Hindlimb muscle (tissue), 1 donor: ENCODE measurements around the gene BRD7. TPM values are rescaled to one million over a fixed set of nuclear protein-coding genes. Genes with fewer than 3 reads are reported as not detected.

Experiments used
- DNase-seq: peaks from one replicate; pipeline ENCODE4 v3.0.0-alpha.2; 2013
- polyA plus RNA-seq: library from polyadenylated mRNA; unstranded; fragments of 120-200 nt; gene quantifications from one replicate; pipeline ENCODE4 v1.2.1, GENCODE V29; 2013; ENCODE audit not compliant: insufficient read length

Gene BRD7
- polyA plus RNA-seq, 1 donor = 63.5 TPM

- DNase-seq = no peak
Observed at GRCh38 chr16:50303041-50303604, 65.7 kb downstream of the BRD7 start.

DNA sequence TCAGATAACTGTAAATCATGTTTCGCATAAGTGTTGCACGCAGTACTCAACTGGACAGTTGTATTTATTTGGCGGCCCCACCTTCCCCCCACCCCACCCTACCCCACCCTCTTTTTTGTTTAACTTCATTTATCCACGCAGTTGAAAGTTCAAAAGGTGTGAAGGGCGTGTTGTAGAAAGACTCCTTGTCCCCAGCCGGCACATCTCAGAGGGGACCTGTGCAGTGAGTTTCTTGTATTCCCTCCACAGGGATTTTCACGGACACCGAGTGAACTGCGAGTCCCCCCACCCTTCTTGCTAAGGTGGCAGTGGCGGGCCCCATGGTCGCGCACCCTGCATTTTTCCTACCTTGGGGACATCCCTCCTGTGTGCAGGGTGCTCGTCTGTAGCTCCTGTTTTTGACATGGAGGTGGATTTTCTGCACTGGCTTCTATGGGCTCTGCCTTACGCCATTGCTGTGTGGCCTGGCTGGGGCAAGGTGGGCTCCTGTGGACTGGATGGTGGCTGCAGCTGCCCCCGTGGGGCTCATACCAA is 66.2 kb downstream of the BRD7 start:
- DNase-seq = no peak

GRCh38 chr16:50301626-50302471 is 66.9 kb downstream of the BRD7 start:
- DNase-seq = no peak

- DNase-seq = no peak
Observed at GRCh38 chr16:50300942-50301625, 67.7 kb downstream of the BRD7 start.

DNA sequence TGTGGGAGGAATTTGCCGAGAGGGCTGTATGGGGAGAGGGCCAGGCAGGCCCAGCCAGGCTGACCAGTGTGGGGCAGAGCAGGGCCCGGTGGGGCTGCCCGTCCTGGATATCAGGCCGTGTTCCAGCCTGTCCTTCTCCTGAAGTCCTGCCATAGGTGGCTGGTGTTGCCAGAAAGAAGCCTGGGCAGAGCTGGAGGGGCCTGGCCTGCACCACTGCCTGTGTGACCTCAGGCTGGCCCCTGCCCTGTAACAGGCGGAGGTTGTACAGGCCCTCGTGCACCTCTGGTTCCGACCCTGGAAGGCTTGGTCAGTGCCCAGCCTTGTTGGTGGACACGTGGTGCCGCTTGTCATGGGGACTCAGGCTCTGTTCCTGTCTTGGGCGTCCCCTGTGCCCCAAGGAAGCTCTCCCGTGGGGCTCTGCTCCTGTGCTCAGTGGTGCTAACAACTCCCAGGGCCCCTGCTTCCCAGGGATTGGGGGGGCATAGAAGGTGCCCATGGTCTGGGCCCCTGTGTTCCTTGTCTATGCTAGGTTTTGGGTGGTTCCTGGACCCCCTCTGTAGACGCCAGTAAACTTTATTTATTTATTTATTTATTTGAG is 69.2 kb downstream of the BRD7 start:
- DNase-seq = no peak

- DNase-seq = no peak
Observed at GRCh38 chr16:50298591-50299507, 69.9 kb downstream of the BRD7 start.

DNA sequence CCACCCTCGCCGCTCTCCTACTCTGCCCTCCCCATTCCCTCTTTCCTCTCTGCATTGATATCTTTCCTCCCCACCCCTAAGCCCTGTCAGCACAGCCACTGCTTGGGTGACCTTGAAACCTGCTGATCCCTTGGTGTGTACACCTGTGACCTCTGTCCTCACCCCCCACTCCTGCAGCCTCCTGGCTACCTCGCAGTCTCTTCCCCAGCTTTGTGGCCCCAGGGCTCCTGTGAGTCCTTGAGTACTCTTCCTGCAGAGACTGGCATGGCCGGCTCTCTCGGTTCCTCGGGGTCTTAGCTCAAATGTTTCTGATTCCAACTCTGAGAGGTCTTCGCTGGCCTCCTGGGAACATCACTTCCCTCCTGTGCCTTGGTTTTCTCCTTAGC is 70.7 kb downstream of the BRD7 start:
- no peak for DNase-seq

DNA sequence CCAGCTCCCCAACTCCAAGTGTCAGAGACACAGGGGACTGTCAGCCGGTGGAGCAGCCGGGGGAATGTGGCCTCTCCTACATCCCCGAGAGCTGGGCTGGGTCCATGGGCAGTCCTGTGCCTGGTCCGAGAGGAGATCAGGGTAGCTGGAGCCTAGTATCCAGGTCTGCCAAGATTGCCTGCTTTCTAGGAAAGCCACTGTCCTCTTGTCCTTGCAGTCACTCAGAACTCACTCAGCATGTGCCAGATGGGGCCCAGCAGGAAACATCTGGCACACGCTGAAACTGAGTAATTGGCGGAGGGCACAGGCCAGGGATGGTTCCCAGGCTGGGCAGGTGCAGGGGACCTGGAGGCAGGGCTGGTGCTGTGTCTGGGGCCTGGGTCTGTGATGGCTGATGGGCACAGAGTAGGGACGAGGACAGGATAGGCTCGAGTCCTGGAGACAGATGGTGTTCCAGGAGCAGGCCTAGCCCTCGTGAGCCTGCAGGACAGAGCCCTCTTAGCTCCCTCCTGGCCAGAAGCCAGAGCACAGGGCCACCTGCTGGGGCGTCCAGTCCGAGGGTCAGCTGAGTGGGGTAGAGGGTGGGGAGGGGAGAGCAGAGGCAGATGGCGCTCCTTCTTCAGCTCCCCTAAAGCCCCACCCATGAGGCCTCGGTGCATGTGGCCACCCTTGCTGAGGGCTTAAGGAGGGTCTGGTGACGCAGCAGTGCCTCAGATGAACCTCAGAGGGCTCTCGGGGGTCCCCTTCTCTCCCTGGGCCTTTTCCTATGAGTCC is 71.3 kb downstream of the BRD7 start:
- no peak for DNase-seq

DNA sequence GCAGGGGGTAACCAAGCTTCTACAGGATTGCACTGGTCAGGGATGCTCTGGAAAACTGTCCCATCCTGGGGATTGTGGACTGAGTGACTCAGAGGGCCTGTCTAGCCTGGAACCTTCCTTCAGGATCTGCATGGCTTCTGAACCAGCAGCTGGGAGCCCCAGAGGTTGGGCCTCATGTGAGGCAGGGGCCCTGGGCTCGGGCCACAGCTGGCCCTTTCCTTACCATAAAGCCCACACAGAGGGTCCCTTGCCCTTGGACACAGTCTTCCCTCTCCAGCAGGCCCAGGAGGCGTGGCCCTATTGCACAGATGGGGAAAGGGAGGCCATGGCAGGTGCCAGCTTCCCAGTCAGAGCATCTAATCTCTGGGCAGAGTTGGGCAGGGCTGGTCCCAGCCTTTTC is 72.0 kb downstream of the BRD7 start:
- no peak for DNase-seq

DNA sequence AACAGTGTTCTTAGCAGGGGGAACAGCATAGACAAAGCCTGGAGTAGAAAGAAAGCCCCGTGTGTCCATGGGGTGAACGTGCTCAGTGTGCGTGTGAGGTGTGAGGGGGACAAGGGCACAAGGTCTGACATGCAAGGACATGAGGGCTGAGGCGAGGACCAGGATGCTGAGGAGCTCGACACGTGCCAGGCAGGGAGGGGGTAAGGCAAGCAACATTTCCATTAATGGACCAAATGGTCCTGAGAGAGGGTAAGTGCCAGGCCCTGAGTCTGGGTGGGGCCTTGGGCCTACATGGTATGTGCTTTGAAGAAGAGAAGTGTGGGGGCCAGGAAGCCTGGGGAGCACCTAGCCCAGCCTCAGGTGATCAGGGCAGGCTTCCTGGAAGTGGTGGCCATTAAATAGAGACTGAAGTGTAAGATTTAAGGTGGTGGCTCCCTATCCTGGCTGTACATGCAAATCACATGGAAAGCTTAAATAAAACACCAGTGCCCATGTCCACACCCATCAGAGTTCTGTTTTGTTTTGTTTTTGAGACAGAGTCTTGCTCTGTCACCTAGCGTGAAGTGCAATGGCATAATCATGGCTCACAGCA is 73.2 kb downstream of the BRD7 start:
- DNase-seq = no peak

GRCh38 chr16:50294955-50295354 is 73.8 kb downstream of the BRD7 start:
- no peak for DNase-seq

DNA sequence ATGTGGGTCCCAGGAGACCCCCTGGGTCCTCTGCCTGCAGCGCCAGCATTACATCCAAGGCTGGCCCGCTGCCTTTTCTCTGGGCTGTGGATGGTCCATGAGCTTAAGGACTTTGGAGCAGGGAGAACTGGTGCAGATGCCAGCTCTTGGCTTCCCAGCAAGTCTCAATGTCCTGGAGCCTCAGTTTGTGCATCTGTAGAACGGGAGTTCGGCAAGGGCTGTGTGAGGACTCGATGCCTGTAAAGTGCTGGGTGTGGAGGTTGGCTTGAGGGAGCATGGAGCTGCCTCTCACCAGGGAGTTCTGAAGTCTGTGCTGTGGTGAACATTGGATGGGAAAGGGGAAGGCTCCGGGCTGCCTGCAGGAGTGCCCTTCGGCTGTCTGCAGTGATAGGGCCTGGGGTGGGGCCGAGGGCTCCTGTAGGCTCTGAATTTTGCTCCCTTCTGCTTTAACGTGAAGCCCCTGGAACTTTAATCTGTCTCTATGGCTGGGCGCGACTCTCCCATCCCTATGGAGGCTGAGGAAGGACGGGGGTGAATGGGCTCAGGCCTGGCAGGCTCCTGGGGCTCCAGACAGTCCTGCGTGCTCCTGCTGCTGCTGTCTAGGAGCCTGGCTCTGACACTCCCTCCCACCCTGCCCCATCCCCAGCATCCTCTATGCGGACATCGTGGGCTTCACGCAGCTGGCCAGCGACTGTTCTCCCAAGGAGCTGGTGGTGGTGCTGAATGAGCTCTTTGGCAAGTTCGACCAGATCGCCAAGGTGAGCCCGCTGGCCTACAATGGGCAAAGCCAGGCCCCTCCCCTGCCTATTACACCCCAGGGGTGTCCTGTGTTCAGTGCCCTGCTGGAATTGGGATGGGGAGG is 74.6 kb downstream of the BRD7 start:
- no peak for DNase-seq

DNA sequence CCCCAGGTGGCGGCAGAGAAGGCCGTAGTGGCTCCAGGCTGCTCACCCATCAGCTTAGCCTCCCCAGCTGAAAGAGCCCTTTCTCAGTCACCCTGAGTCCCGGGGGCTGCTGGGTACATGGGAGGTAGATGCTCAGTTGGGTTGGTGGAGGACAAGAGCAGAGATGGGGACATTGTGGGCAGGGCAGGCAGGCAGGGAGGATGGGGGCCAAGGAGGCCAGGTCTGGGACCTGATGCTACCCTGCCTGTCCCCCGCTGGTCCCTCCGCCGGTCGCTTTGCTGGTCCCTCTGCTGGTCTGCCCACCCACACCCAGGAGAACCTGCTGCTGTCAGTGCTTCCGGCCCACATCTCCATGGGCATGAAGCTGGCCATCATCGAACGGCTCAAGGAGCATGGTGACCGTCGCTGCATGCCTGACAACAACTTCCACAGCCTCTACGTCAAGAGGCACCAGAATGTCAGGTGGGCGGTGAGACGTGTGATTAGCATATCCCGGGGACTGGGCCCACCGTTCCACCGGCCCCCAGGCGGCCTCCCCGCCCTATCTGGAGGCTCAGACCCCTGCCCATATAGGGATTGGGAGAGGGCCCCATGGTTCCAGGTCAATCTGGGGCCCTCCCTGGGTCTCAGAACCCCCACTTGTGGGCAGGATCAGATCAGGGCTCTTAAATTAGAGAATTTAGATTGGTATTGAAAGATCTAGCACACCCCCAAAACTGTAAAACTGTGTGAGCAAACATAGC is 75.6 kb downstream of the BRD7 start:
- DNase-seq = no peak

DNA sequence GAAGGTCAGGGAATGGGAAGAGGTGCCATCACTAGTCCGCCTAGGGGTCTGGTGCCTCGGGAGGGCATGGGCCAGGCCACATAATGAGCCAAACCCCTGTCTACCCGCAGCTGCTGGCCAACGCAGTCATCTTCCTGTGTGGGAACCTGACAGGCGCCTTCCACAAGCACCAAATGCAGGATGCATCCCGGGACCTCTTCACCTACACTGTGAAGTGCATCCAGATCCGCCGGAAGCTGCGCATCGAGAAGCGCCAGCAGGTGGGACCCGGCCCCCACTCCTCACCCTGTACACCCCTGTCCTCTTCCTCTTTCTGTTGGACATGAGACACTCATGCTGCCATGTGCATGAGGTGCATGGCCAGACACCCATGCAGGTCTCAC is 76.2 kb downstream of the BRD7 start:
- DNase-seq = no peak

DNA sequence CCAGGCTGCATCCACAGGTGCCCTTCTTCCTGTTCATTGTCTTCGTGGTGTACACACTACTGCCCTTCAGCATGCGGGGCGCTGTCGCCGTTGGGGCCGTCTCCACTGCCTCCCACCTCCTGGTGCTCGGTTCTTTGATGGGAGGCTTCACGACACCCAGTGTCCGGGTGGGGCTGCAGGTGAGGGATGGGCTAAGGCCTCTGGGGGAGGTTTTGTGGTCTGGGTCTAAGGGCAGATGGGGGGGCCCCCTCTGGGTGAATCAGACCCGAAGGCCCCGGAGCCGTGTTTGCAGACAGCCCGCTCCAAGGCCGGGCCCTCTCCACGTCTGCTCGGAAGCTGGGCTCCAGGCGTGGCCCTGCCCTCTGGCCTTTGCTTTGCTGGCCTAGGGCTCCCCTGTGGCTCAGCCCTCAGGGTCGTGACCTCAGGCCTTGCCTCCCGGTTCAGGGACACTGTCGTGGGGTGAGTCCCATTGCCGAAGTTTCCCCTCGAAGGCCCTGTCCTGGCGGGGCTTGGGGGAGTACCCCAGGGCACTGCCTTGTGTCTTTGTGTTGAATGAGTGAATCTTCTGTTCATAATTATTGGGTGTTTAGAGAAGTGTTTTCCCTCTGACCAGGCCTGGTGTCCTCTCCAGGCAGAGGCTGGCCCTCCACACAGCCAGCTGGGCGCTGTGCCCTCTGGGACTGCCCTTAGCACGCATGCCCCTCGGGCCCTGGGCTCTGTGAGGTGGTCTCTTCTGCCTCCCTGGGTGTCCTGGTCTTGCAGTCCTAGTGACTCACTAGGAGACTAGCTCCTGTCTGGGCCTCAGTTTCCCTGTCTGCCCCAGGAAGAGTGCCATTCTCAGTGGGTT is 76.8 kb downstream of the BRD7 start:
- no peak for DNase-seq

DNA sequence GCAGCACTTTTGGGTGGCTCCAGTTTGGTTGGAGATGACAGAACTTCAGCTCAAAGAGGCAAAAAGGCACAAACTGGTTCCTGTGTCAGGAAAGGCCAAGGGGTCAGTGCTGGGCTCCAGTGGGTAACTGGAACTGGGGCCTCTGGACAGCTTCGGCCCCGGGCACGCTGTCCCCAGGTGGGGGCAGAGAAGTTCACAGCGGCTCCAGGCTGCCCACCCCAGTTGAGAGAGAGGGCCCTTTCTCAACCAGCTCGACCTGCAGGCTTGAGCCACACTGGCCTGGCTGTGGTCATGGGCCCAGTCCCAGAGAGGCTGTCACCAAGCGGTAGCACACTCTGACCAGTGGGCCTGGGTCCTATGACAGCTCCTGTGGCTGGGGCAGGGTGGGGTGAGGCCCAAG is 77.9 kb downstream of the BRD7 start:
- DNase-seq = no peak

GRCh38 chr16:50289950-50290764 is 78.6 kb downstream of the BRD7 start:
- no peak for DNase-seq
